AG04449 (cell line): Measurements from ENCODE around the gene ZSCAN25.
"Not testable (repeated sequence)": the region's sequence is repeated elsewhere in the genome, so short reads cannot be mapped to it uniquely, and the experiment has no call there.

Source experiments
- CTCF ChIA-PET: fragments of 350-600 bp; formaldehyde crosslinking; extraction: SDS; loops from one replicate; lab custom pipeline; 2021; ENCODE audit warnings: antibody characterized with exemption; lab: Yijun Ruan, JAX
- POLR2A ChIA-PET: fragments of 400-600, 350-600 bp; formaldehyde crosslinking; extraction: SDS; loops from one replicate; lab custom pipeline; 2020; ENCODE audit warnings: antibody characterized with exemption, inconsistent platforms; lab: Yijun Ruan, JAX
- DNase-seq: peaks from one replicate; pipeline ENCODE4 v3.0.0-alpha.2; 2010; ENCODE audit warnings: low read depth, low spot score
- H3K4me3 ChIP-seq: 2 replicates; pipeline ENCODE4 v1.5.1; 2011; ENCODE audit warnings: low read depth, mild to moderate bottlenecking, control low read depth, low read length
- TF ChIP-seq, protein P1 (sequence below): IDR thresholded peaks from one replicate; pipeline ENCODE4 v1.5.1; 2011; ENCODE audit warnings: mild to moderate bottlenecking, moderate library complexity, low read length, control low read depth, inconsistent platforms; ENCODE audit not compliant: insufficient read depth; ENCODE audit errors: missing control alignments

ZSCAN25 gene

DNA sequence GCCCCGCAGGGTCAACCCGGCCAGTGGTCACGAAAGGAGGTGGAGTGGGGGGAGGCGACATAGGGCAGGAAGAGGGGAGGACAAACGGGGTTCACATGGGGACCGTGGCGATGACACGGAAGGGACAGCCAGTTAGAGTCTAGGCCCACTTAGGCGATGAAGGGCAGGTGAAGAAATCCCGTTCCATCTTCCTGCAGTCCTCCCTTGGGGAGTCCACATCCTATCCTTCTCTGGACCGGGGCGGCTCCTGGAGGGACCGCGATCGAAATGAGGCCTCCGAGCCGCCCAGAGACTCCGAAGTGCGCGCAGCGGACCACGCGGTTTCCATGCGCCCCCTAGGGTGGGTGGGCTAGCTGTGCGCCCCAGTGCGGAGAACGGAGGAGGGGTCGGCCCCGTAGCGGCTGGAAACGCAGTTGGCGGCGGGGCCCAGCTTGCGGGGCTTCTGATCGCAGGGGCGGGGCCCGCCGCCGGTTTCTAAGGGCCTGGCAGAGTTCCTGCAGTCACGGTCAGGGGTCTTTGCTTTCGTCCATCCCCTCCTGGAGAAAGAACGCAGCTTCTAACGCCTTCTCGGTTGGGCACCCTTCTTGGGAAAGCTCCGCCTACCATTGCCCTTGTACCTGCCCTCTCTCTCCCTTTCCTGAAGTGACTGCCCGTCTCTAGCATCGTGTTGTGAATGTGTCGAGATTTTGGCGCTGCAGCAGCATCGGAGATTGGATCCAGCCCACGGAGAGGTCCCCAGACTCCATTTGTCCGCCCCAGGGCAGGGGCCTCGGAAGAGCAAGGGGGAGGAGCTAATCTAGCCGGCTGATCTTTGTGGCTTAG is 36.6 kb upstream of the ZSCAN25 start:
- DNase-seq: no peak
- peak overlapping the region; percentile 61 for H3K4me3 ChIP-seq
- TF ChIP-seq, protein P1, sequence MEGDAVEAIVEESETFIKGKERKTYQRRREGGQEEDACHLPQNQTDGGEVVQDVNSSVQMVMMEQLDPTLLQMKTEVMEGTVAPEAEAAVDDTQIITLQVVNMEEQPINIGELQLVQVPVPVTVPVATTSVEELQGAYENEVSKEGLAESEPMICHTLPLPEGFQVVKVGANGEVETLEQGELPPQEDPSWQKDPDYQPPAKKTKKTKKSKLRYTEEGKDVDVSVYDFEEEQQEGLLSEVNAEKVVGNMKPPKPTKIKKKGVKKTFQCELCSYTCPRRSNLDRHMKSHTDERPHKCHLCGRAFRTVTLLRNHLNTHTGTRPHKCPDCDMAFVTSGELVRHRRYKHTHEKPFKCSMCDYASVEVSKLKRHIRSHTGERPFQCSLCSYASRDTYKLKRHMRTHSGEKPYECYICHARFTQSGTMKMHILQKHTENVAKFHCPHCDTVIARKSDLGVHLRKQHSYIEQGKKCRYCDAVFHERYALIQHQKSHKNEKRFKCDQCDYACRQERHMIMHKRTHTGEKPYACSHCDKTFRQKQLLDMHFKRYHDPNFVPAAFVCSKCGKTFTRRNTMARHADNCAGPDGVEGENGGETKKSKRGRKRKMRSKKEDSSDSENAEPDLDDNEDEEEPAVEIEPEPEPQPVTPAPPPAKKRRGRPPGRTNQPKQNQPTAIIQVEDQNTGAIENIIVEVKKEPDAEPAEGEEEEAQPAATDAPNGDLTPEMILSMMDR: peak; percentile 71
- ChIA-PET CTCF (interaction anchor here (0.8 to 1.5 kb wide), 4 partner anchors 19 to 89 kb away, joined by 3 to 7 read pairs (median 4); no protein-coding TSS in a partner anchor), POLR2A (interaction anchor here (0.6 to 1.2 kb wide), 4 partner anchors 17 to 75 kb away, joined by 3 to 6 read pairs (median 4); partner anchors contain the start of genes ZKSCAN5 and ZNF655)

DNA sequence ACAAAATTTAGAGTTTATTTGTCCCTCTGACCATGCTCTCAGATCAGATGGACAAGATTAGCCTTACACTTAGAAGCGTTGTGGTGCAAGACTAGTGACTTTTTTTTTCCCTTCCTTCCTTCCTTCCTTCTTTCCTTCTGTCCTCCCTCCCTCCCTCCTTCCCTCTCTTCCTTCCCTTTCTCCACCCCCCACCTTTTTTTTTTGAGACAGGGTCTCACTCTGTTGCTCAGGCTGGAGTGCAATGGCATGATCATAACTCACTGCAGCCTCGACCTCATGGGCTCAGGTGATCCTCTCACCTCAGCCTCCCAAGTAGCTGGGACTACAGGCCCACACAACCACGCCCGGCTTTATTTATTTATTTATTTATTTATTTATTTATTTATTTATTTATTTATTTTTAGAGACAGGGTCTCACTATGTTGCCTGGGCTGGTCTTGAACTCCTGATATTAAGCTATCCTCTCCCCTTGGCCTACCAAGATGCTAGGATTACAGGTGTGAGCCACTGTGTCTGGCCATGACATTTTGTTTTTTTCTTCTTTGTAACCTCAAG is 35.9 kb upstream of the ZSCAN25 start:
- ChIA-PET POLR2A (interaction anchor here (0.8 to 1.2 kb wide), 3 partner anchors 18 to 76 kb away, joined by 3 to 6 read pairs (median 4); partner anchors contain the start of genes ZKSCAN5 and ZNF655), CTCF (interaction anchor here (0.8 to 1.5 kb wide), 3 partner anchors 35 to 89 kb away, joined by 3 to 7 read pairs (median 4); no protein-coding TSS in a partner anchor)

GRCh38 chr7:99588868-99589267 is 27.9 kb upstream of the ZSCAN25 start:
- DNase-seq: no peak
- TF ChIP-seq, protein P1: no peak
- CTCF ChIA-PET: no interaction called here

More for the DNA sequence above, 35.9 kb upstream of the ZSCAN25 start:
- DNase-seq: not testable (repeated sequence)
- H3K4me3 ChIP-seq: peak overlapping the region; percentile 61

DNA sequence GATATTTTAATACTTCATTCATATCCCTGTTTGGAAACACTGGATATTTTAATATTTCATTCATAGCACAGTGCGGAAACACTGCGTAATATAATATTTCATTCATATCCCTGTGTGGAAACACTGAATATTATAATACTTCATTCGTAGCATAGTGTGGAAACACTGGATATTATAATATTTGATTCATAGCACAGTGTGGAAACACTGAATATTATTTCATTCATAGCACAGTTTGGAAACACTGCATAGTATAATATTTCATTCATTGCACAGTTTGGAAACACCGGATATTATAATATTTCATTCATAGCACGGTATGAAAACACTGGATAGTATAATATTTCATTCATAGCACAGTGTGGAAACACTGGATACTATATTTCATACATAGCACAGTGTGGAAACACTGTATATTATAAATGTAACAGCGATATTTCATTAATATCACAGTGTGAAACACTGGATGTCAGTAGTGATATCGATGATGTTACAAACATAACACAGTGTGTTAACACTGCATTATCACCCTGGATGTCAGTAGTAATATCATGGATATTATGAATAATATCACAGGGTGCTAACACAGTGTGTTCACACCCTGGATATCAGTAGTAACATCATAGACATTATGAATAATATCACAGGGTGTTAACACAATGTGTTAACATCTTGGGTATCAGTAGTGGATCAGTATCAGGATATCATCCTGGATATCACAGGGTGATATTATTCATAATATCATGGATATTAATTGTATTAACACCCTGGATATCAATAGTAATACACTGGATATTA is 21.6 kb upstream of the ZSCAN25 start:
- H3K4me3 ChIP-seq: no peak overlapping the region
- ChIA-PET CTCF (no interaction called here), POLR2A (no interaction called here)
- DNase-seq: no peak
- TF ChIP-seq, protein P1: no peak

More at GRCh38 chr7:99588868-99589267, 27.9 kb upstream of the ZSCAN25 start:
- POLR2A ChIA-PET: no interaction called here
- no peak overlapping the region for H3K4me3 ChIP-seq

DNA sequence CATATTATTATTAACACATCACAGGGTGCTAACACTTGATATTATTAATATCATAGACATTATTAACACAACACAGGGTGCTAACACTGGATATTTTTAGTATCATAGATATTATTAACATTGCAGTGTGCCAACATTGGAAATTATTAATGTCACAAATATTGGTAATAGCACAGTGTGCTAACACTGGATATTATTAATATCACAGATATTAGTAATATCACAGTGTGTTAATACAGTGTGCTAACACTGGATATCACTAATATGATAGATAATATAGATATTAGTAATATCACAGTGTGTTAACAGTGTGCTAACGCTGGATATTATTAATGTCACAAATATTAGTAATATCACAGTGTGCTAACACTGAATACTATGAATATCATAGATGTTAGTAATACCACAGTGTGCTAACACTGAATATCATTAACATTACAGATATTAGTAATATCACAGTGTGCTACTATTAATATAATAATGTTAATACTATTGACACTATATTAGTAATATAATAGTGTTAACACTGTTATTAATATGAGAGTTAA is 20.3 kb upstream of the ZSCAN25 start:
- CTCF ChIA-PET: no interaction called here
- no peak overlapping the region for H3K4me3 ChIP-seq
- TF ChIP-seq, protein P1: no peak
- POLR2A ChIA-PET: no interaction called here
- DNase-seq: no peak
